ENCODE results near the gene CEP89.
"Not testable (repeated sequence)": the region's sequence is repeated elsewhere in the genome, so short reads cannot be mapped to it uniquely, and the experiment has no call there.

Gene CEP89

GRCh38 chr19:32945260-32945659 is 26.5 kb downstream of the CEP89 start:
- DNase-seq: no peak

DNA sequence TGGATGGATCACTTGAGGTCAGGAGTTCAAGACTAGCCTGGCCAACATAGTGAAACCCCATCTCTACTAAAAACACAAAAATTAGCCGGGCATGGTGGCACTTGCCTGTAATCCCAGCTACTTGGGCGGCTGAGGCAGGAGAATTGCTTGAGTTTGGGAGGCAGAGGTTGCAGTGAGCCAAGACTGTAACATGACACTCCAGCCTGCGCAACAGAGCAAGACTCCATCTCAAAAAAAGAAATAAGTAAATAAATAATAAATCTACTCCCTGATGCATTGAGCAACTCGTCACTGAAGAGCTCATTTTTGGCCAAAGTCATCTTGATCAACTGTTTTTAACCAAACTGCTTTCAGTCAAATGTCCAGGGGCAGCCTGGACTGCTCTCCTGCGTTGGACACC is 30.5 kb downstream of the CEP89 start:
- not testable (repeated sequence) for DNase-seq

GRCh38 chr19:32936065-32936464 is 35.7 kb downstream of the CEP89 start:
- DNase-seq: no peak

DNA sequence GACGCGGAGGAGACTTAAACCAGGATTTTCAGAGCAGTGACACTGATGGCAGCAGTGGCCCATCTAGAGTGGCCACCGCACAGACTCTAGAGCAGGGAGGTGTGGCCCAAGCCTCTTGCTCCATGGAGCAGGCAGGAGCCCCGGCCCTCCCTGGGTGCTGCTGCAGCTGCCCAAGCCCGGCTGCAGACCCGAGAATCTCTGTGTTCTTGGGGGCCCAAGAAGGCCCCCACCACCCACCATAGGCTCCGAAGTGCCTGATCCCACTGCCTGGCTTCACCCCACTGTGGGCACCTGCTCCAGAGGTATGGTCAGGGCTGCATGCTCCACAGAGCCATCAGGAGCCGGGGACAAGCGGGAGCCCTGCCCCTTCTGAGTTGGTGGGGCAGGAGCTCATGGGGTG is 36.1 kb downstream of the CEP89 start:
- no peak for DNase-seq

DNA sequence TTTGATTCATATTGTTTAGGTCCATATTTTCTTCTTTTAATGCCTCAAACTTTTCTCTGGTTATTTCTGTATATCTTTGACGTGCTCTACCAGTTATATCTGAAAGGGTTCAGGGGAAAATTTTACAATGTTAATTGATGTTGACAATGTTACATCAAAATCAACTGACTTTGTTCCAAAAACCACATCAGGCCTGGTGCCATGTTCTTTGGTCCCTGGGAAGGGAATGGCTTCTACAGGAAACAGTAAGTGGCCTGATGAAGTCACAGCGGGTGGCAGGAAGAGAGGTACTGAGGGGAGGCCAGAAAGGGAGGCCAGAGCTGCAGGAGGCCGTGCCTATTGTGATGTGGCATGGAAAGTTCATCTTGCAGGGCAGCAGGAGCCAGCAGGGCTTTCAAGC is 38.2 kb downstream of the CEP89 start:
- no peak for DNase-seq

GRCh38 chr19:32930567-32930966 is 41.2 kb downstream of the CEP89 start:
- DNase-seq: no peak

- DNase-seq: no peak
Observed at GRCh38 chr19:32928806-32929205, 43.0 kb downstream of the CEP89 start.

- DNase-seq: no peak
Observed at GRCh38 chr19:32924200-32924599, 47.6 kb downstream of the CEP89 start.

DNA sequence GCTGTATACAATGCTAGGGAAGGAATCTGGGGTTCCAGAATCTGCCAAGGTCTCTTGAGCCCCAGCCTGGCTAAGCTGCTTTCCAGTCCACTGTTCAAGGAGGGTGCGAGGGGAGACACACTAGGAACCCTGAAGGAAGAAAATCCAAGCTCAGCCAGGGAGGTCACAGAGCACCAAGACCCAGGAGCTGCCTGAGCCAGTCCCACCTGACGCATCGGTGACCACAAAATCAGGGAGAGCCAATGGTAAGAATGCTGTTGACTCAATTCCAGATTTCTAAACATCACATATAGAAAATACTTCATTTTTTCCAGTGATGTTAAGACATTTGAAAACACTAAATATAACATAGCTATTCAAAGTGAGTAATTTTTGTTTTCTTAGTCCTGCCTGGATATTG is 50.1 kb downstream of the CEP89 start:
- no peak for DNase-seq

DNA sequence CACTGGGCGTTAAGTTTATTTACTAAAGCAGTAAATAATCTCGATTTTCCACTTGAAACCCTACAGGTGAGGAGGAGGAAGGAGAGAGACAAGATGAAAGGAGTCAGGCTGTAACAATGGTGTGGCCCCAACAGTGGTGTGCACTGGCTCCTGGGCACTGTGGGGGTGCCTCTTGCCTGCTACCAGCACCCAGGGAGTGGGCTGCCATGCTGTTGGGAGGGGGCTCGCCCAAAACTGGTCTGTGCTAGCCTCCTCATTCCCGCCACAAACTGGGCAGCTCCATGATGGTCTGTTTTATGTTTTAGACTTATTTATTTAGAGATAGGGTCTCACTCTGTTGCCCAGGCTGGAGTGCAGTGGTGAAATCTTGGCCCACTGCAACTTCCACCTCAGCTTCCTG is 52.4 kb downstream of the CEP89 start:
- DNase-seq: no peak

DNA sequence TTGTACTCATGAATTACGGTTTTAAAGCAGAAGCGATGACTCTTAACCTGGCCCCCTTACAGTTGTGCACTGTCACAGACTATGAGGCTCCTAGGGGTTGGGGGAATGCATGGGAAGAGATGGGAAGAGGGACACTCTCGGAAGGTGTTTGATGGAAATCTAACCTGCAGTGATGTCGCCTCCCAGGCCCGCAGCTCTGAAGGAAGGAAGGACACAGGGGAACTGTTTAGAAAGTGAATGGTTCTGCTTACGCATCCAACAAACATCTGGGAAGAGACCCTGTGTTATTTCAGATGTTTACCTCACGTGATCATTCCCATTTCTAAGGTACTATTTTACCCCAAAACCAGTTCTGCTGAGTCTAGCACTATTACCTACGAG is 54.2 kb downstream of the CEP89 start:
- no peak for DNase-seq

GRCh38 chr19:32916969-32917615 is 54.7 kb downstream of the CEP89 start:
- DNase-seq: no peak

- DNase-seq: no peak
Observed at GRCh38 chr19:32914879-32915660, 56.7 kb downstream of the CEP89 start.

GRCh38 chr19:32911467-32911866 is 60.3 kb downstream of the CEP89 start:
- DNase-seq: no peak

DNA sequence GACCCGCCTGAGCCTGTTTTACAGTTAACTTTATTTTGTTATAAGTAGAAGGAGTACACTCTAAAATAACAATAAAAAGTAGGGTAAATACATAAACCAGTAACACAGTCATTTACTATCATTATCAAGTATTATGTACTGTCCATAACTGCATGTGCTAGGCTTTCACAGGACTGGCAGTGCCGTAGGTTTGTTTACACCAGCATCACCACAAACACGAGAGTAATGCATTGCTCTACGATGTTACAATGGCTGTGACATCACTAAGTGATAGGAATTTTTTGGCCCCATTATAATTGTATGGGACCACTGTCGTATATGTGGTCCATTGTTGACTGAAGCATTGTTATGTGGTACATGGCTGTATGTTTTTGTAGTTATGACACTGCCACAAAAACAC is 60.9 kb downstream of the CEP89 start:
- DNase-seq: no peak

GRCh38 chr19:32910094-32910493 is 61.7 kb downstream of the CEP89 start:
- no peak for DNase-seq

DNA sequence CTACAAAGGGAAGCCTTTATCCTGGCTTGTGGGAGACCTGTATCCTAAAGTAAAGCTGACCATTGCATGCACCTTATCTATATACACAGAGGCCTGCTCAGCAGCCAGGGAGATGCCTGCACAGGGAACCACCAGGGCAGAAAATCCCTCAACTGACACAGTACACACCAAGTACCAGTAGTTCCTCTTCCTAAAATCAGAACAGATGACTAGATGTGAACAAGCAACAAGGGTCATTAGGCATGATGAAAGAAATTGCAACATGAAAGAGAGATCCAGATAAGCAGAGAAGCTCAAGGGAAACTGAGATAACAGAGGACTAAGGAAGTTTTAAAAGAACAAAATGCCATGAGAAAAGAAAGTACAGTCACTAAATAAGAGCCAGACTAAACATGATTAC is 62.5 kb downstream of the CEP89 start:
- DNase-seq: no peak

GRCh38 chr19:32908641-32909190 is 63.0 kb downstream of the CEP89 start:
- DNase-seq: no peak

- no peak for DNase-seq
Observed at GRCh38 chr19:32902448-32902847, 69.3 kb downstream of the CEP89 start.

DNA sequence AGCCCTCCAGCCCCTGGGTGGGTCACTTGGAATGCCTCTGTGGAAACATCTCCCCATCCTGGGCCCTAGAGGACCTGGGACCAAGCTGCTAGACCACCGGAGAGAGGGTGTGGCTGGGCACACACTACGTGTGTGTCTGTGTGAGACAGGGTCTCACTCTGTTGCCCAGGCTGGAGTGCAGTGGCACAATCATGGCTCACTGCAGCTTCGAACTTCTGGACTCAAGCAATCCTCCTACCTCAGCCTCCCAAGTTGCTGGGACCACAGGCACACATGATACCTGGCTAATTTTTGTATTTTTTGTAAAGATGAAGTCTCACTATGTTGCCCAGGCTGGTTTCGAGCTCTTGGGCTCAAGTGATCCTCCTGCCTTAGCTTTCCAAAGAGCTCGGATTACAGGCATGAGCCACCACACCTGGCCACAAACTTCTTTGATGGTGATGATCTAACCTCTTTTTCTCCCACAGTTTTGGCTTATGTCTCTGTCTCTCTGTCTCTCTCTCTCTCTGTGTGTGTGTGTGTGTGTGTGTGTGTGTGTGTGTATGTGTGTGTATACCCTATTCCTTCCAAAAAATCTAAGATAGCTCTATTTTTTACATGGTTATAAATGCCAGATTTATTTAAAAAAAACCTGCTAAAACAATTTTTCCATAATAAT is 70.1 kb downstream of the CEP89 start:
- DNase-seq: no peak

- no peak for DNase-seq
Observed at GRCh38 chr19:32896516-32897214, 75.1 kb downstream of the CEP89 start.

DNA sequence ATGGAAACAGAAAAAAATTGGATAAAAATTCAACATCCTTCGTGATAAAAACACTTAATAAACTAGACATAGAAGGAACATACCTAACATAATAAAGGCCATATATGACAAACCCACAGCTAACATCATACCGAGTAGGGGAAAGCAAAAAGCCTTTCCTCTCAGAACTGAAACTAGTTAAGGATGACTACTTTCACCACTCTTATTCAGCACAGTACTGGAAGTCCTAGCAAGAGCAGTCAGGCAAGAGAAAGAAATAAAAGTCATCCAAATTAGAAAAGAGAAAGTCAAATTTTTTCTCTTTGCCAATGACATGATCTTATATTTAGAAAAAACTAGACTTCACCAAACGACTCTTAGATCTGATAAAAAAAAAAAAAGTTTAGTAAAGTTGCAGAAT is 76.4 kb downstream of the CEP89 start:
- DNase-seq: no peak

GRCh38 chr19:32891609-32892008 is 80.1 kb downstream of the CEP89 start:
- no peak for DNase-seq

All from CD4-positive, alpha-beta T cell treated with Interleukin-17A for 1 hour (primary cell).